Fibroblast of pulmonary artery (primary cell): ENCODE measurements around the gene SBF2.

ENCODE experiments used
- DNase-seq: peaks from one replicate; pipeline ENCODE4 v3.0.0-alpha.2; 2010; ENCODE audit warnings: low read depth
- H3K4me3 ChIP-seq: replicated peaks from 2 replicates; pipeline ENCODE4 v1.5.1; 2011; ENCODE audit warnings: low read depth, mild to moderate bottlenecking, control low read depth, low read length, moderate library complexity
- CTCF ChIP-seq: IDR thresholded peaks from 2 replicates; pipeline ENCODE4 v1.5.1; 2011; ENCODE audit warnings: mild to moderate bottlenecking, control low read depth, low read length, inconsistent platforms; ENCODE audit errors: missing control alignments

The SBF2 gene

DNA sequence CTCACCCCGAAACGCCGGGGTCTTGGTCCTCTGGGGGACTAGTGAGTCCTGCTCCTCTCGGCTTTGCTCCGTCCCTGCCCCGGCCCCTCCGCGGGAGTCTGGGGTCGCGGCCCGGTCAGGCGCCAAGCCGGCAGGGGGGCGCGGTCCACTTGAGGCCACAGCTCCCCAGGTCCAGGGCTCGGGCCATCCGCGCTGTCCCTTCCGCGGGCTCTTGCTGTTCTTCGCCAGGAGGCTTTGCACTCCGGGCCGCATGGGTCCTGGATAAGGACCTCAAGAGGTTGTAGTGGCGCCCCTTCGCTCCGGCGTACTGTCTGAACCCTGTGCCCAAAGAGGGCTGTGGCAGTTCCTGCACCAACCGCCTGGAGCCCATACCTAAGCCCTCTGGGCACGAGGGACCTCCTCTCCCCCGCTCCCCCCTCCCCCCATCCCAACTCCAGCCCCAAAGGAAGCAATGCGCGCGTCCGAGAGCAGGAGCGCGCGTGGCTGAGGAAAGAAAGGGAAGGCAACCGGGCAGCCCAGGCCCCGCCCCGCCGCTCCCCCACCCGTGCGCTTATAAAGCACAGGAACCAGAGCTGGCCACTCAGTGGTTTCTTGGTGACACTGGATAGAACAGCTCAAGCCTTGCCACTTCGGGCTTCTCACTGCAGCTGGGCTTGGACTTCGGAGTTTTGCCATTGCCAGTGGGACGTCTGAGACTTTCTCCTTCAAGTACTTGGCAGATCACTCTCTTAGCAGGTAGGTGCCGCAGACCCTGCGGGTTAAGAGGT lies 10.7 kb upstream of the SBF2 start, which contains the start of gene ADM:
Gene ADM, plus strand, starts transcription at position 579 of the 767 bp plus-strand sequence. CDS start 628 bp downstream, outside the sequence.
- H3K4me3 ChIP-seq = peak within 1 kb of the TSS; percentile 95
- no peak for TF ChIP-seq CTCF
- peak; percentile 94 for DNase-seq

- peak overlapping the region; percentile 95 for H3K4me3 ChIP-seq
- DNase-seq = peak; percentile 52
- TF ChIP-seq CTCF = no peak
Measured at GRCh38 chr11:10303558-10304363, 9.7 kb upstream of the SBF2 start.

- DNase-seq = peak; percentile 64
- TF ChIP-seq CTCF = no peak
- peak overlapping the region; percentile 95 for H3K4me3 ChIP-seq
Measured at GRCh38 chr11:10302744-10303557, 8.9 kb upstream of the SBF2 start.

DNA sequence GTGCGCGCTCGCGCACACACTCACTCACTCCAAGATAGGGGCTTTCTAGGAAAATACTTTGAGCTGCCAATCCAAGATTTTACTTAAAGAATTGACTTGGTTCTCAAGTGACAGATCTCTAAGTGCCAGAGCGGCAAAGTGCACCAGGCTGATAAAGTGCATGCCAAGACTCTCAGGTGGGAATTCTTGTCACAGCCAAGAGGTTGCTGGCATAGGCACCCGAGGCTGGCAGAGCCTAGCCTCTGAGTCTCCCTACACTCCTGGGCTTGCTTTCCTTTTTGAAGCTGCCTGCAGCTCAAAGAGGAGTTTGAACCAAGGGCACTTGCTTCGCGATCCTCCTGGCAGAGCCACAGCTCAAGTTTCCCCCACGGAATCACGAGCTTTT lies 8.3 kb upstream of the SBF2 start:
- no peak for TF ChIP-seq CTCF
- H3K4me3 ChIP-seq = peak overlapping the region; percentile 95
- no peak for DNase-seq

DNA sequence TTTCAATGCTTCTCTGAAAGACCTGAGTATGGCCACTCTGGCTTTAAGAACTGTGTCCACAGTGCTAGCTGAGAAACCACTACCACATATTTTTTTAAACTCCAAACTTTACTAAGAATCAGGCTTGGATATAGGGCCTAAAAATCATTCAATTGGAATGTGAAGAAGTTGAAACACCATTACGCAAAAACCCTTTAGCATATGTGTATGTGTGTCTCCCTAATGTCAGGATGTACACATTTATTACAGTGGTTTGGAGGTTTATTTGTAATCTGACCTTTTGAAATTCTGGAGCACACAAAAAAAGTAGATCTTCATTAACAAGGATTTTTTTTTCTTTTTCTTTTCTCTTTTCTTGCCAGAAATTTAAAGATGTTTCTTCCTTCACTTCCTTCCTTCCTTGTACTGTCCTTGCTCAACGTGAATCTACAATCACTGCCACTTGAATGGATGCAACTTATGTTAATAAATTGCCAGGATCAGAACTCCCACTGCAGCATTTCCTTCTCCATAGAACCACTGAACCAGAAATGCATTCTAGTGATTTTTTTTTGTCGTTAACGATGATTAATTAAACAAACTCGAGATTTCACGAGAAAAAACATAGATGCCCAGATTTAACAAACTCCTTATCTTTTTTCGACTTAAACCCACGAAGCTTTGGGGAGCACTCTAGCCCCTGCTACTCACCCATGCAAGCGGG lies 7.8 kb upstream of the SBF2 start:
- no peak for TF ChIP-seq CTCF
- H3K4me3 ChIP-seq = peak overlapping the region; percentile 95
- peak; percentile 72 for DNase-seq

DNA sequence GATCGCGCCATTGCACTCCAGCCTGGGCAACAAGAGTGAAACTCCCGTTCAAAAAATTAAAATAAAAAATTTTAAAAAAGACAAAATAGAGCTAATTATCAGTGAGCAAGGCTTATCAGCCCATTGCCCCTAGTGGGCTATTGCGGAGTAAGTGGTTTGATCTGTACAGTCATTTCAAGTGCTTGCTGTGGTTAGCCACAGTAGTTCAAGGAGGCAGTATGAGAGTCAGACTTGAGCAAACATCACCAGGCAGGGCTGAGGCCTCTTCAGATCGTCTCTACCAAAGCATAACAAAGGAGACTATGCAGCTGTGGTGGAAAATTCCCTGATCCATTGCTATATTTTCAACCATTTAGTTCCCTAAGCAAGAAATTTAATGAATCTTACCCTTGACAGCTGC lies 4.3 kb upstream of the SBF2 start:
- TF ChIP-seq CTCF = peak; percentile 6
- no peak overlapping the region for H3K4me3 ChIP-seq
- DNase-seq = peak; percentile 57
